Jurkat, Clone E6-1 (cell line): ENCODE data around the gene SCCPDH.

Experiments
- DNase-seq: peaks from one replicate; pipeline ENCODE4 v3.0.0-alpha.2; 2011; ENCODE audit warnings: low read depth, low spot score
- H3K4me3 ChIP-seq: 2 replicates; pipeline ENCODE4 v1.5.1; 2011; ENCODE audit warnings: mild to moderate bottlenecking, low read length, control low read depth, moderate library complexity

The SCCPDH gene

GRCh38 chr1:246815693-246816270 lies 91.6 kb downstream of the SCCPDH start:
- no peak overlapping the region for H3K4me3 ChIP-seq
- DNase-seq: no peak
